Tibial nerve (tissue), 4 donors: ENCODE measurements around the gene ZBTB49. TPM values are rescaled to one million over a fixed set of nuclear protein-coding genes. Genes with fewer than 3 reads are reported as not detected.
"Not testable (repeated sequence)": the region's sequence is repeated elsewhere in the genome, so short reads cannot be mapped to it uniquely, and the experiment has no call there.

Experiments
- DNase-seq, 2 donors: peaks; one replicate each; pipeline ENCODE4 v3.0.0-alpha.2; 2019; ENCODE audit warnings: low spot score in 2 of 2
- H3K27ac ChIP-seq, 4 donors: fragments of 200-600 bp; sonication (generic) in 3 of 4; one replicate each; pipeline ENCODE4 v1.5.1; 2017 to 2019; ENCODE audit warnings: mild to moderate bottlenecking in 1 of 4
- H3K27me3 ChIP-seq, 2 donors: fragments of 200-600 bp; sonication (generic) in 1 of 2; one replicate each; pipeline versions ENCODE4 v1.5.1 to v1.6.0; 2017 to 2019
- H3K36me3 ChIP-seq, 3 donors: fragments of 200-600 bp; sonication (generic); one replicate each; pipeline ENCODE4 v1.5.1; 2018 to 2019
- H3K4me1 ChIP-seq, 4 donors: fragments of 200-600 bp; sonication (generic) in 3 of 4; one replicate each; pipeline ENCODE4 v1.5.1; 2017 to 2019
- H3K4me3 ChIP-seq, 4 donors: fragments of 200-600 bp; sonication (generic) in 3 of 4; one replicate each; pipeline ENCODE4 v1.5.1; 2017 to 2019; ENCODE audit warnings: mild to moderate bottlenecking in 1 of 4, moderate library complexity in 1 of 4
- H3K9me3 ChIP-seq, 4 donors: fragments of 200-600 bp; sonication (generic) in 3 of 4; one replicate each; pipeline ENCODE4 v1.5.1; 2017 to 2019
- EP300 ChIP-seq, 2 donors: sonication (generic); formaldehyde crosslinking; IDR thresholded peaks; one replicate each; pipeline ENCODE4 v1.6.1; 2017; ENCODE audit warnings: antibody characterized with exemption in 2 of 2, mild to moderate bottlenecking in 1 of 2
- POLR2A ChIP-seq, 2 donors: fragments of 450-650 bp; IDR thresholded peaks; one replicate each; pipeline ENCODE4 v1.6.1; 2017; ENCODE audit warnings: antibody characterized with exemption in 2 of 2, mild to moderate bottlenecking in 2 of 2, moderate library complexity in 2 of 2
- WGBS, 2 donors: methylation state at CpG; one replicate each; pipeline ENCODE4 v1.1.5; 2018; 5-methylcytosine and 5-hydroxymethylcytosine counted together
- total RNA-seq, 4 donors: library from RNA; depleted of rRNA; stranded (reverse); fragments of >200 nt; gene quantifications; one replicate each; pipeline ENCODE4 v1.1.0, GENCODE V29; 2016
- TF ChIP-seq, protein P1 (sequence below), 5 experiments: fragments of 200-600 bp in 3 of 5; fragments of 450-650 bp in 2 of 5; sonication (generic) in 3 of 5; IDR thresholded peaks; one replicate each; pipeline ENCODE4 v1.5.1; 2016 to 2019; ENCODE audit warnings: antibody characterized with exemption in 5 of 5, mild to moderate bottlenecking in 3 of 5, moderate library complexity in 2 of 5

The ZBTB49 gene
- total RNA-seq, 4 donors from 2014 or later, result 5.1 to 28.4 (median 10.1) TPM

DNA sequence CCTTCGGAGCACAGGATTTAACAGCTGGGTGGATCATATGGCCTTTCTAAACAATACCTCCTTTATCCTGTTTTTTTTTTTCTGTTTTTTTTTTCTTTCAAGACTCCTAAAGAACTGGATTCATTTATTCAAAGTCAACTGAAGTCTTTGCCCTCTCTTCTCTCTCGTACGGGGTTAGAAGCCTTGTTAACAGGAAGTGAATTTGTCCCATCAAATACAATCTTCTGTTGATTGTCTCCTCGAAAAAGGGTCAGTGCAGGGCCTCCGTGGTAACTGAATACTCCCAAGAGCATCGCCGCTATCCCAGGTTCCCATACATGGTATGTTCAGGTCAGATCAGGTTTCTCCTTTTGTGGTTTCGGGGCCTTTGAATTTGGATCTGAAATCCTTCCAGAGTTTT, 40.2 kb upstream of the ZBTB49 start:
- DNase-seq, result no peak
- H3K27ac ChIP-seq, result peak overlapping the region in 1 of 4 donors; percentile 92
- WGBS, 2 donors, result 45 to 47% methylated on average over 8 of the region's 8 CpGs
- peaks cover 0 to 6% (median 0%) of the 10 kb centered on the region in 3 donors for H3K36me3 ChIP-seq
- H3K4me1 ChIP-seq, result peaks cover 0 to 38% (median 18%) of the 10 kb centered on the region in 4 donors
- H3K9me3 ChIP-seq, result no peaks in the 10 kb centered on the region
- TF ChIP-seq EP300 (IDR thresholded peaks at IDR 0.05) (no peak), POLR2A (IDR thresholded peaks at IDR 0.05) (no peak)
- TF ChIP-seq, protein P1, sequence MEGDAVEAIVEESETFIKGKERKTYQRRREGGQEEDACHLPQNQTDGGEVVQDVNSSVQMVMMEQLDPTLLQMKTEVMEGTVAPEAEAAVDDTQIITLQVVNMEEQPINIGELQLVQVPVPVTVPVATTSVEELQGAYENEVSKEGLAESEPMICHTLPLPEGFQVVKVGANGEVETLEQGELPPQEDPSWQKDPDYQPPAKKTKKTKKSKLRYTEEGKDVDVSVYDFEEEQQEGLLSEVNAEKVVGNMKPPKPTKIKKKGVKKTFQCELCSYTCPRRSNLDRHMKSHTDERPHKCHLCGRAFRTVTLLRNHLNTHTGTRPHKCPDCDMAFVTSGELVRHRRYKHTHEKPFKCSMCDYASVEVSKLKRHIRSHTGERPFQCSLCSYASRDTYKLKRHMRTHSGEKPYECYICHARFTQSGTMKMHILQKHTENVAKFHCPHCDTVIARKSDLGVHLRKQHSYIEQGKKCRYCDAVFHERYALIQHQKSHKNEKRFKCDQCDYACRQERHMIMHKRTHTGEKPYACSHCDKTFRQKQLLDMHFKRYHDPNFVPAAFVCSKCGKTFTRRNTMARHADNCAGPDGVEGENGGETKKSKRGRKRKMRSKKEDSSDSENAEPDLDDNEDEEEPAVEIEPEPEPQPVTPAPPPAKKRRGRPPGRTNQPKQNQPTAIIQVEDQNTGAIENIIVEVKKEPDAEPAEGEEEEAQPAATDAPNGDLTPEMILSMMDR (IDR thresholded peaks at IDR 0.05), result no peak
- H3K4me3 ChIP-seq, result no peak overlapping the region
- H3K27me3 ChIP-seq, result no peaks in the 10 kb centered on the region

DNA sequence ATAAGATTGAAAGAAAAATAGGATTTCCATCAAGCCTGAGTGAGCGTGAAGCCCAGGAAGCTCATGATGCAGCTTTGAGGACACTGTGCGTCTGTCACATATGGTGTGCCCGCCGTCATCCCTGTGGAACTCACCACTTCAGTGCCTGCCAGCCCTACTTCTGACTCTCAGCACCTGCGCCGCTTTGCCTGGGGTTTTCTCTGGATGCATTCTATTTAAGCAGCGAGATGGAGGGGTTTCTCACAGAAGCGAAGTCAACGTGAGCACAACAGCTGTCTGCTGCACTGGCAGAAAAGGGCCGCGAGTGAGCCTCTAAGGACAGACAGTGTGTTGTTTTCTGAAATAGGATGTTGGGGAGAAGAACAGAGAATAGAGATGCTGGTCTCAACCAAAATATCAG, 35.9 kb upstream of the ZBTB49 start:
- Histone ChIP-seq H3K9me3 (no peaks in the 10 kb centered on the region), H3K36me3 (no peaks in the 10 kb centered on the region), H3K4me1 (peaks cover 0 to 12% (median 2%) of the 10 kb centered on the region in 4 donors), H3K27me3 (no peaks in the 10 kb centered on the region), H3K27ac (no peak overlapping the region), H3K4me3 (no peak overlapping the region)
- TF ChIP-seq, protein P1 (IDR thresholded peaks at IDR 0.05), result no peak
- no peak for TF ChIP-seq EP300 (IDR thresholded peaks at IDR 0.05)
- no peak for DNase-seq
- 70 to 78% methylated on average over 11 of the region's 11 CpGs for WGBS, 2 donors

DNA sequence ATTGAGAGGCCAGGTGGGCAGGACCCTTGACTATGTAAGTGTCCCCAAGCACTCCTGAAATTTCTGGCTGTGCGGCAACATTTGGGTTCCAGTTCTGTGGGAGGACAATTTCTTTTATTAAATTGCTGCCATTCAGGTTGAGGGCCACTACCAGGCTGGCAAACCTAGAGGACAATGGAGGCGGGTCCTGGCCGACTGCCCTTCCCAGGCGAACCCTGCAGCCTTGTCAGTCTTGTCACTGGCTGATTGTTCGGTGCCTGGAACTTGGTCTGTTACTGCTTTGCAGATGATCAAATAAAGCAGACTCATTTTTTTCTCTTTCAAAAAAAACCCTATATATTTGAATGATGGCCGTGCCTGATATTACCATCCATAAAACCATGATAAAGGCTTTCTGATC, 35.4 kb upstream of the ZBTB49 start:
- Histone ChIP-seq H3K27ac (no peak overlapping the region), H3K9me3 (no peaks in the 10 kb centered on the region), H3K27me3 (no peaks in the 10 kb centered on the region), H3K4me3 (no peak overlapping the region), H3K36me3 (no peaks in the 10 kb centered on the region), H3K4me1 (peaks cover 0 to 12% (median 2%) of the 10 kb centered on the region in 4 donors)
- TF ChIP-seq, protein P1 (IDR thresholded peaks at IDR 0.05), result no peak
- TF ChIP-seq POLR2A (IDR thresholded peaks at IDR 0.05), result no peak
- no peak for TF ChIP-seq EP300 (IDR thresholded peaks at IDR 0.05)
- DNase-seq, result no peak
- WGBS, 2 donors, result 46 to 66% methylated on average over 6 of the region's 6 CpGs

DNA sequence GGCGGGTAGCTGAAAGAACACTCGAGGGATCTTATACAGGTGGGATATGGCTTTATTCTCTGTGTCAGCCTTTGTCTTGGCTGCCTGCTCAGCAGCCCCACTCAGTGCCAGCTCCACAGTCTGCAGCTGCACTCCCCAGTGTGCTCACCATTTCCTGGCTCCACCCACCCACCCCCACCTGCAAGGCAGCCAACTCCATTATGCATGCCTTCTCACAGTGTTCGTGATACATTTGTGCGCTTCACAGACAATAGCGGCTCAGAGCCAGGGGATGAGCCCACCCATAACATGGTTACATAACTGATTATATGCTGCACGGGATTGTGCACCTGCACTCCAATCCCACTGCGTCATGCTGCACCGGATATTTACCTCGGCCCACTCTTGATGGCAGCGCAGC, 33.3 kb upstream of the ZBTB49 start:
- no peaks in the 10 kb centered on the region for H3K27me3 ChIP-seq
- no peaks in the 10 kb centered on the region for H3K36me3 ChIP-seq
- H3K27ac ChIP-seq, result no peak overlapping the region
- DNase-seq, result no peak
- 64 to 70% methylated on average over 10 of the region's 10 CpGs for WGBS, 2 donors
- H3K4me3 ChIP-seq, result no peak overlapping the region
- no peaks in the 10 kb centered on the region for H3K9me3 ChIP-seq
- no peak for TF ChIP-seq POLR2A (IDR thresholded peaks at IDR 0.05)
- no peak for TF ChIP-seq EP300 (IDR thresholded peaks at IDR 0.05)
- TF ChIP-seq, protein P1 (IDR thresholded peaks at IDR 0.05), result no peak
- H3K4me1 ChIP-seq, result peaks cover 0 to 12% (median 4%) of the 10 kb centered on the region in 4 donors

DNA sequence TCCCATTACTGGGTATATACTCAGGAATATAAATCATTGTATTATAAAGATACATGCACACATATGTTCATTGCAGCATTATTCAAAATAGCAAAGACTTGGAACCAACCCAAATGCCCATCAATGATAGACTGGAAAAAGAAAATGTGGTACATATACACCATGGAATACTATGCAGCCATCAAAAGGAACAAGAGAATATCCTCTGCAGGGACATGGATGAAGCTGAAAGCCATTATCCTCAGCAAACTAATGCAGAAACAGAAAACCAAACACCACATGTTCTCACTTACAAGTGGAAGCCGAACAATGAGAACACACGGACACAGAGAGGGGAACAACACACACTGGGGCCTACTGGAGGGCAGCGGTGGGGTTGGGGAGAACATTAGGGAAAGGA, 32.3 kb upstream of the ZBTB49 start:
- H3K4me1 ChIP-seq, result peaks cover 0 to 12% (median 4%) of the 10 kb centered on the region in 4 donors
- not testable (repeated sequence) for H3K9me3 ChIP-seq, H3K36me3 ChIP-seq, H3K4me3 ChIP-seq, H3K27me3 ChIP-seq, DNase-seq, H3K27ac ChIP-seq
- WGBS, 2 donors, result 72 to 94% methylated on average over 3 of the region's 3 CpGs
